Measurements from ENCODE around the gene OR6F1. TPM values are rescaled to one million over a fixed set of nuclear protein-coding genes. Genes with fewer than 3 reads are reported as not detected.
"Not testable (repeated sequence)": the region's sequence is repeated elsewhere in the genome, so short reads cannot be mapped to it uniquely, and the experiment has no call there.

OR6F1 gene
- total RNA-seq, 1 donor from 2014 or later: not detected

DNA sequence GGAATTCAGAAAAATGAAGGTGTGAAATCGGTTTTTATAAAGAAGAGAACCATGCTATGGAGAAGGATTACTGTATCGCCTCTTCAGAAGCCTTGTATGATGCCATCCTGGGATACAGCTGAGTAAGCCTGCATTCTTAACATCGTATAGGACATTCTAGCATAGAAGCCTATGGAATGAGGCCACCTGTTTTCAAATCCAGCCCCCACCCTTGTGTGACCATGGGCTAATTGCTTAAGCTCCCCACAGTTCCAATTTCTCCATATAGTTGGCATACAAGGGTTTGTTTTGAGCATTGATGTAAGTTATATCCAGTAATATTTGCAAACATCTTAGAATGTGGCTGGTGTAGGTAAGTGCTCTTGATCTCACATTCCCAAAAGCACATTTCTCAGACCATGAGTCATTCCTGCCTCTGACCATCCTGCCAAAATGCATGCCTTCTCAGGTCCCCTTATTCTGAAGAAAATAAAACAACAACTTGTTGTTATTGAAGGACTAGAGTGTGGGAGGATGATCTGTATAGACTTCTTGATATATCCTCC is 30.0 kb upstream of the OR6F1 start:
- no peak overlapping the region for H3K4me3 Mint-ChIP-seq (ENCODE audit: unreplicated experiment)
- H3K27ac Mint-ChIP-seq (ENCODE audit: unreplicated experiment): no peak overlapping the region
- H3K9me3 Mint-ChIP-seq (ENCODE audit: low read depth): peaks cover 39% of the 10 kb centered on the region
- TF ChIP-seq, protein P1, sequence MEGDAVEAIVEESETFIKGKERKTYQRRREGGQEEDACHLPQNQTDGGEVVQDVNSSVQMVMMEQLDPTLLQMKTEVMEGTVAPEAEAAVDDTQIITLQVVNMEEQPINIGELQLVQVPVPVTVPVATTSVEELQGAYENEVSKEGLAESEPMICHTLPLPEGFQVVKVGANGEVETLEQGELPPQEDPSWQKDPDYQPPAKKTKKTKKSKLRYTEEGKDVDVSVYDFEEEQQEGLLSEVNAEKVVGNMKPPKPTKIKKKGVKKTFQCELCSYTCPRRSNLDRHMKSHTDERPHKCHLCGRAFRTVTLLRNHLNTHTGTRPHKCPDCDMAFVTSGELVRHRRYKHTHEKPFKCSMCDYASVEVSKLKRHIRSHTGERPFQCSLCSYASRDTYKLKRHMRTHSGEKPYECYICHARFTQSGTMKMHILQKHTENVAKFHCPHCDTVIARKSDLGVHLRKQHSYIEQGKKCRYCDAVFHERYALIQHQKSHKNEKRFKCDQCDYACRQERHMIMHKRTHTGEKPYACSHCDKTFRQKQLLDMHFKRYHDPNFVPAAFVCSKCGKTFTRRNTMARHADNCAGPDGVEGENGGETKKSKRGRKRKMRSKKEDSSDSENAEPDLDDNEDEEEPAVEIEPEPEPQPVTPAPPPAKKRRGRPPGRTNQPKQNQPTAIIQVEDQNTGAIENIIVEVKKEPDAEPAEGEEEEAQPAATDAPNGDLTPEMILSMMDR (IDR thresholded peaks at IDR 0.05): no peak
- H3K36me3 Mint-ChIP-seq (ENCODE audit: low read depth): no peaks in the 10 kb centered on the region
- no peak for DNase-seq (ENCODE audit: low spot score)
- no peaks in the 10 kb centered on the region for H3K27me3 Mint-ChIP-seq (ENCODE audit: low read depth)
- H3K4me1 Mint-ChIP-seq (ENCODE audit: low read depth): peaks cover 10% of the 10 kb centered on the region

DNA sequence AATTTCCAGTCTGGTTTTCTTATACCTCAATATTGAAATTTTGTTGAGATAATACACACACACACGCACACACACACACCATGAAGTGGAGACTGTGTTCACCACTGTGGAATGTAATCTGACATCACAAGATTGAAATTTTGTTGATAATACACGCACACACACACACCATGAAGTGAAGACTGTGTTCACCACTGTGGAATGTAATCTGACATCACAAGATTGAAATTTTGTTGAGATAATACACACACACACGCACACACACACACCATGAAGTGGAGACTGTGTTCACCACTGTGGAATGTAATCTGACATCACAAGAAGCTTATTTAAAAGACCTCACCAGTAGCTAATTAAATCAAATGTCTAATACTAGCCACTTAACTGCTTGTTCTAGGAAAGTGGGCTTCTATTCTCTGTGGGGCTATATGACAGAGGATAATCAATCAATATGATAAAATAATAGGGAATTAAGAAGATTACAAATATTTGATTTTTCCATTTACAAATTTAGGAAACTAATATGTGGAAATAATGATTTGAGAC is 25.8 kb upstream of the OR6F1 start:
- not testable (repeated sequence) for DNase-seq (ENCODE audit: low spot score); H3K27me3 Mint-ChIP-seq (ENCODE audit: low read depth); H3K27ac Mint-ChIP-seq (ENCODE audit: unreplicated experiment); H3K4me1 Mint-ChIP-seq (ENCODE audit: low read depth); H3K36me3 Mint-ChIP-seq (ENCODE audit: low read depth); H3K4me3 Mint-ChIP-seq (ENCODE audit: unreplicated experiment)
- peaks cover 31% of the 10 kb centered on the region for H3K9me3 Mint-ChIP-seq (ENCODE audit: low read depth)

DNA sequence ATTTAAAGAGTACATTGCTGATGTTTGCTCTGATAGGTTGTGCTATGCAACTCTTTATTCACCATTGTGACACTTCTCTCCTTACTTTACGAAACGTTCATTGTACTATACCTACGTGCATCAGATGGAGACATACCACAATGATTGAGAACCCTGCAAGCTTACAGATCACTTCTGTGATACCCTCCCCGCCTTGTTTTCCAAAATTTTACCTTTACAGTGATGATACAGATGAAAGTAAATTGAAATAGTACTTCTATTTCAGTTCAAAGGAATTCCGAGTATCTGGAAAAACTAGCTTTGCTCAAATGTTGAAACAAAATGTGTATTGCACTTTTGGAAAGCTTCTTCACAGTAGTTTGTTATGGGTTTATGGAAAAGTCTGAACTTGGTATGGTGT is 25.3 kb upstream of the OR6F1 start:
- no peaks in the 10 kb centered on the region for H3K27me3 Mint-ChIP-seq (ENCODE audit: low read depth)
- H3K27ac Mint-ChIP-seq (ENCODE audit: unreplicated experiment): no peak overlapping the region
- H3K36me3 Mint-ChIP-seq (ENCODE audit: low read depth): no peaks in the 10 kb centered on the region
- no peak for DNase-seq (ENCODE audit: low spot score)
- H3K4me1 Mint-ChIP-seq (ENCODE audit: low read depth): peaks cover 10% of the 10 kb centered on the region
- H3K4me3 Mint-ChIP-seq (ENCODE audit: unreplicated experiment): no peak overlapping the region
- TF ChIP-seq, protein P1 (IDR thresholded peaks at IDR 0.05): no peak
- peaks cover 31% of the 10 kb centered on the region for H3K9me3 Mint-ChIP-seq (ENCODE audit: low read depth)

DNA sequence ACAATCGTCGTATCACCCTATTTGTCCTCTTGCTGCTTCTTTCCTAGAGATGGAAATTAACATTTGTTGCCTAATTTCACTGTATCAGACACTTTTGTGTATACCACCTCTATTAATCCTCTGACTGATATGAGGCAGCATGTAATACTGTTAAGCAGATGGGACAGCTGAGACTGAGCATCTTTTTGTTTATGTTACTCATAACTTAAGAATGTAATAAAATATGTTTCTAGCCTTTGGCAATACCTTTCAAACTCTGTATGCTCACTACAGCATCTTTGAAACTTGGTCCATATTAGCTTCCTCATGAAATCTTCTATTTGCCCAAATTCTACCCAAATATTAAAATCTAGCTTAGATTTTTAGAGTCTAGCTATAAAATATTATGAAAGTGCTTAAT is 24.3 kb upstream of the OR6F1 start:
- no peak for DNase-seq (ENCODE audit: low spot score)
- peaks cover 30% of the 10 kb centered on the region for H3K9me3 Mint-ChIP-seq (ENCODE audit: low read depth)

DNA sequence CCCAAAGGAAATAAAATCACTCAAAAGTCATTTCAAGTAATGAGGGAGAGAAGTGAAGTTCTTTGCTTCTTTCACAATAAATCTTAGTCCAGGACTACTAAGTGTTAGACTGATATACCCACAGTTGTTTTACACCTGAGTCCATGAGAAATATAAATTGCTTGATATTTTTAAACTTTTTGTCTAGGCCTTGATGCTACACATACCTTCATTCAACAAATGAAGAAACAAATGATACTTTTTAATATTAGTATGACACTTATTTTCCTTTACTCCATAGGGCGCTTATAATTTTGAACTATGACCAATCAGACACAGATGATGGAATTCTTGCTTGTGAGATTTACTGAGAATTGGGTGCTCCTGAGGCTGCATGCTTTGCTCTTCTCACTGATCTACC is 21.9 kb upstream of the OR6F1 start, which contains the start of gene OR14K1:
TSS of gene OR14K1 (plus strand) at position 301 of the 400 bp plus-strand sequence. CDS start at position 301, 0 bp downstream.
- DNase-seq (ENCODE audit: low spot score): no peak
- Mint-ChIP-seq H3K27me3 (ENCODE audit: low read depth) (no peaks in the 10 kb centered on the region), H3K36me3 (ENCODE audit: low read depth) (no peaks in the 10 kb centered on the region), H3K4me1 (ENCODE audit: low read depth) (peaks cover 10% of the 10 kb centered on the region), H3K9me3 (ENCODE audit: low read depth) (peaks cover 31% of the 10 kb centered on the region), H3K4me3 (ENCODE audit: unreplicated experiment) (no peak within 1 kb of the TSS), H3K27ac (ENCODE audit: unreplicated experiment) (no peak within 1 kb of the TSS)
- TF ChIP-seq, protein P1 (IDR thresholded peaks at IDR 0.05): no peak

More for the DNA sequence above, 24.3 kb upstream of the OR6F1 start:
- H3K4me1 Mint-ChIP-seq (ENCODE audit: low read depth): peaks cover 10% of the 10 kb centered on the region
- no peak overlapping the region for H3K4me3 Mint-ChIP-seq (ENCODE audit: unreplicated experiment)
- TF ChIP-seq, protein P1 (IDR thresholded peaks at IDR 0.05): no peak
- H3K36me3 Mint-ChIP-seq (ENCODE audit: low read depth): no peaks in the 10 kb centered on the region
- no peaks in the 10 kb centered on the region for H3K27me3 Mint-ChIP-seq (ENCODE audit: low read depth)
- no peak overlapping the region for H3K27ac Mint-ChIP-seq (ENCODE audit: unreplicated experiment)

DNA sequence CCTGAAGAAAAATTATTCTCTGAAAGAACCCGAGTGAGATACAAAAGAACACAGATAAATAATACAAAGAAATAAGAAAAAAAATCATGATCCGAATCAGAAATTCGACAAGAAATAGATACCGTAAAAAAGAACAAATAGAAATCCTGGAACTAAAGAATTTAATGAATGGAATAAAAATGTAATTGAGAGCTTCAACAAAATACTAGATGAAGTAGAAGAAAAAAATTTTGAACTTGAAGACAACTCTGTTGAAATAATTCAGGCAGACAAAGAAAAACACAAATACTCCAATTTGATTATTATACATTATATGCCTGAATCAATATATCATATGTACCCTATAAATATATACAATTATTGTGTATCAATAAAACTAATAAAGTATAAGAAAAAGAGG is 4.8 kb upstream of the OR6F1 start:
- peaks cover 28% of the 10 kb centered on the region for H3K9me3 Mint-ChIP-seq (ENCODE audit: low read depth)
- H3K27ac Mint-ChIP-seq (ENCODE audit: unreplicated experiment): no peak overlapping the region
- H3K4me1 Mint-ChIP-seq (ENCODE audit: low read depth): no peaks in the 10 kb centered on the region
- no peak overlapping the region for H3K4me3 Mint-ChIP-seq (ENCODE audit: unreplicated experiment)
- peaks cover 1% of the 10 kb centered on the region for H3K36me3 Mint-ChIP-seq (ENCODE audit: low read depth)
- H3K27me3 Mint-ChIP-seq (ENCODE audit: low read depth): no peaks in the 10 kb centered on the region
- no peak for DNase-seq (ENCODE audit: low spot score)
- TF ChIP-seq, protein P1 (IDR thresholded peaks at IDR 0.05): no peak

Data from chondrocyte (in vitro differentiated cells).